Astrocyte (in vitro differentiated cells and primary cell): Measurements from ENCODE around the gene UGT1A6.

ENCODE experiments used
- CTCF ChIP-seq: IDR thresholded peaks from 2 replicates; pipeline ENCODE4 v1.5.1; 2011; ENCODE audit warnings: low read depth, mild to moderate bottlenecking, inconsistent platforms, low read length, moderate library complexity; ENCODE audit not compliant: insufficient read depth
- EZH2 ChIP-seq: IDR thresholded peaks from 2 replicates; pipeline ENCODE4 v1.6.1; 2012; ENCODE audit warnings: mild to moderate bottlenecking, low read length, inconsistent platforms; ENCODE audit not compliant: insufficient read depth

GRCh38 chr2:233778030-233778429, 85.3 kb downstream of the UGT1A6 start, which contains the start of gene MROH2A:
- TF ChIP-seq CTCF (no peak), EZH2 (no peak)
